HCT116 (cell line): Measurements from ENCODE around the gene ATP6V1G2.

Source experiments
- EZH2phosphoT487 ChIP-seq: fragments of 200-600 bp; IDR thresholded peaks from 2 replicates; pipeline ENCODE4 v1.6.1; 2018; ENCODE audit warnings: antibody characterized with exemption, borderline replicate concordance
- POLR2A ChIP-seq: IDR thresholded peaks from 2 replicates; pipeline ENCODE4 v1.7.0; 2011; ENCODE audit warnings: borderline replicate concordance; ENCODE audit not compliant: insufficient read depth, insufficient read length; ENCODE audit errors: extremely low read depth
- POLR2AphosphoS5 ChIP-seq: IDR thresholded peaks from 2 replicates; pipeline ENCODE4 v1.6.1; 2011; ENCODE audit warnings: mild to moderate bottlenecking, low read depth, low read length, moderate library complexity
- SP1 ChIP-seq: IDR thresholded peaks from 2 replicates; pipeline ENCODE4 v1.6.1; 2012; ENCODE audit warnings: low read depth
- TCF7L2 ChIP-seq: IDR thresholded peaks from 2 replicates; pipeline ENCODE4 v1.7.0; 2011; ENCODE audit warnings: borderline replicate concordance, inconsistent platforms; ENCODE audit not compliant: insufficient read depth, insufficient read length; ENCODE audit errors: extremely low read depth
- TF ChIP-seq, protein P1 (sequence below): IDR thresholded peaks from 2 replicates; pipeline ENCODE4 v1.6.1; 2012
- TF ChIP-seq, protein P2 (sequence below): IDR thresholded peaks from 2 replicates; pipeline ENCODE4 v1.6.1; 2011; ENCODE audit warnings: mild to moderate bottlenecking, low read length, moderate library complexity; ENCODE audit not compliant: insufficient replicate concordance; ENCODE audit errors: extremely low read depth
- TF ChIP-seq, protein P3 (sequence below), 3 experiments: fragments of 200-600 bp in 1 of 3; sonication (generic) in 1 of 3; IDR thresholded peaks in 2 of 3; conservative IDR thresholded peaks in 1 of 3; 2 replicates each; pipeline ENCODE4 v1.5.1; 2012 to 2017; ENCODE audit warnings: low read depth in 2 of 3, low read length in 2 of 3, antibody characterized with exemption in 1 of 3, borderline replicate concordance in 1 of 3, control low read depth in 1 of 3, mild to moderate bottlenecking in 1 of 3, mixed read lengths in 1 of 3, mixed run types in 1 of 3, moderate library complexity in 1 of 3; ENCODE audit not compliant: insufficient read depth in 1 of 3

DNA sequence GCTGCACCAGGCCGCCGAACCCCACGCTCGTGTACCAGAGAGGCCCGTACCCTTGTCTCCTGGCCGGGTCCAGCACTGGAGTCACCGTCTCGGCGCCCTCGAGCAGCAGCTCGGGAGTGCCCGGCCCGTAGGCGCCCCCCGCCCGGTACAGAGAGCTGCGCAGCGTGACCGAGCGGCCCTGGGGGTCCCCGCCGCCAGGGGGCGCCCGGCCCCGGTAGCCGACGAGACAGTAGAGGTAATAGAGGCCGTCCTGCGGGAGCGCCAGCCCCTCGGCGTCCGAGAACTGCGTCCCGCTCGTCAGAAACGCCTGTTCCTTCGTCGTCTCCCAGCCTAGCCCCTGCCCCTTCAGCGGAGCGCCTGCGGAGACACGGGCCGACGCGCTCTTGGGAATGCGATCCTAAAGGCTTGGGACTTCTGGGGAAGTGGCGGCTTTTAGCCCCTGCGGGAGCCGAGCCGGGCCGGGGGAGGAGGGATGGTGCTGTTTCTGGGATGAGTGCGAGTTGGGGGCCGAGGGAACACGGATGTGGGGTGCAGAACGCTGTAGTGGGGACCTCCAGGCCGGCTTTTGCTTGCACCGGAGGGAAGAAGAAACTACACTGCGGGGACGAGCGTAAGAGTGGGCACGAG lies 34.5 kb upstream of the ATP6V1G2 start:
- TF ChIP-seq SP1 (no peak), EZH2phosphoT487 (no peak), POLR2A (no peak), TCF7L2 (no peak), POLR2AphosphoS5 (peak; percentile 80)
- TF ChIP-seq, protein P1, sequence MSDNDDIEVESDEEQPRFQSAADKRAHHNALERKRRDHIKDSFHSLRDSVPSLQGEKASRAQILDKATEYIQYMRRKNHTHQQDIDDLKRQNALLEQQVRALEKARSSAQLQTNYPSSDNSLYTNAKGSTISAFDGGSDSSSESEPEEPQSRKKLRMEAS: no peak
- TF ChIP-seq, protein P2, sequence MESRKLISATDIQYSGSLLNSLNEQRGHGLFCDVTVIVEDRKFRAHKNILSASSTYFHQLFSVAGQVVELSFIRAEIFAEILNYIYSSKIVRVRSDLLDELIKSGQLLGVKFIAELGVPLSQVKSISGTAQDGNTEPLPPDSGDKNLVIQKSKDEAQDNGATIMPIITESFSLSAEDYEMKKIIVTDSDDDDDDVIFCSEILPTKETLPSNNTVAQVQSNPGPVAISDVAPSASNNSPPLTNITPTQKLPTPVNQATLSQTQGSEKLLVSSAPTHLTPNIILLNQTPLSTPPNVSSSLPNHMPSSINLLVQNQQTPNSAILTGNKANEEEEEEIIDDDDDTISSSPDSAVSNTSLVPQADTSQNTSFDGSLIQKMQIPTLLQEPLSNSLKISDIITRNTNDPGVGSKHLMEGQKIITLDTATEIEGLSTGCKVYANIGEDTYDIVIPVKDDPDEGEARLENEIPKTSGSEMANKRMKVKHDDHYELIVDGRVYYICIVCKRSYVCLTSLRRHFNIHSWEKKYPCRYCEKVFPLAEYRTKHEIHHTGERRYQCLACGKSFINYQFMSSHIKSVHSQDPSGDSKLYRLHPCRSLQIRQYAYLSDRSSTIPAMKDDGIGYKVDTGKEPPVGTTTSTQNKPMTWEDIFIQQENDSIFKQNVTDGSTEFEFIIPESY: no peak
- TF ChIP-seq, protein P3, sequence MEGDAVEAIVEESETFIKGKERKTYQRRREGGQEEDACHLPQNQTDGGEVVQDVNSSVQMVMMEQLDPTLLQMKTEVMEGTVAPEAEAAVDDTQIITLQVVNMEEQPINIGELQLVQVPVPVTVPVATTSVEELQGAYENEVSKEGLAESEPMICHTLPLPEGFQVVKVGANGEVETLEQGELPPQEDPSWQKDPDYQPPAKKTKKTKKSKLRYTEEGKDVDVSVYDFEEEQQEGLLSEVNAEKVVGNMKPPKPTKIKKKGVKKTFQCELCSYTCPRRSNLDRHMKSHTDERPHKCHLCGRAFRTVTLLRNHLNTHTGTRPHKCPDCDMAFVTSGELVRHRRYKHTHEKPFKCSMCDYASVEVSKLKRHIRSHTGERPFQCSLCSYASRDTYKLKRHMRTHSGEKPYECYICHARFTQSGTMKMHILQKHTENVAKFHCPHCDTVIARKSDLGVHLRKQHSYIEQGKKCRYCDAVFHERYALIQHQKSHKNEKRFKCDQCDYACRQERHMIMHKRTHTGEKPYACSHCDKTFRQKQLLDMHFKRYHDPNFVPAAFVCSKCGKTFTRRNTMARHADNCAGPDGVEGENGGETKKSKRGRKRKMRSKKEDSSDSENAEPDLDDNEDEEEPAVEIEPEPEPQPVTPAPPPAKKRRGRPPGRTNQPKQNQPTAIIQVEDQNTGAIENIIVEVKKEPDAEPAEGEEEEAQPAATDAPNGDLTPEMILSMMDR (IDR thresholded peaks at IDR 0.05 in 2 of 3, conservative IDR thresholded peaks at IDR 0.05 in 1 of 3; ENCODE audit: borderline replicate concordance in 1 of 3, insufficient read depth in 1 of 3, low read depth in 2 of 3, low read length in 2 of 3): peak; percentile 87 to 96 (median 88)
